Stomach smooth muscle (tissue), 2 donors: ENCODE results near the gene LRCH3.
A peak's percentile ranks its signal among the peaks of the same experiment; 100 is the strongest.

Experiments used
- H3K27ac ChIP-seq: one replicate; pipeline ENCODE4 v1.7.0; 2013; ENCODE audit warnings: mild to moderate bottlenecking, low read length, inconsistent platforms
- H3K27me3 ChIP-seq, 2 donors: one replicate each; pipeline ENCODE4 v1.7.0; 2013; ENCODE audit warnings: low read length in 2 of 2; ENCODE audit not compliant: insufficient read depth in 2 of 2, control insufficient read depth in 1 of 2
- H3K36me3 ChIP-seq, 2 donors: one replicate each; pipeline ENCODE4 v1.7.0; 2013; ENCODE audit warnings: low read length in 2 of 2; ENCODE audit not compliant: control insufficient read depth in 2 of 2, insufficient read depth in 2 of 2
- H3K4me1 ChIP-seq: one replicate; pipeline ENCODE4 v1.7.0; 2013; ENCODE audit warnings: low read length; ENCODE audit not compliant: control insufficient read depth, insufficient read depth
- H3K4me3 ChIP-seq, 2 donors: one replicate each; pipeline ENCODE4 v1.7.0; 2013; ENCODE audit warnings: low read length in 2 of 2
- H3K9ac ChIP-seq, 2 donors: one replicate each; pipeline ENCODE4 v1.7.0; 2013; ENCODE audit warnings: low read length in 2 of 2, mild to moderate bottlenecking in 1 of 2
- H3K9me3 ChIP-seq, 2 donors: one replicate each; pipeline ENCODE4 v1.7.0; 2013; ENCODE audit warnings: low read length in 2 of 2; ENCODE audit not compliant: control insufficient read depth in 2 of 2
- donor health status: healthy.
- donor health status: Pancreatic carcinoma.

LRCH3 gene

DNA sequence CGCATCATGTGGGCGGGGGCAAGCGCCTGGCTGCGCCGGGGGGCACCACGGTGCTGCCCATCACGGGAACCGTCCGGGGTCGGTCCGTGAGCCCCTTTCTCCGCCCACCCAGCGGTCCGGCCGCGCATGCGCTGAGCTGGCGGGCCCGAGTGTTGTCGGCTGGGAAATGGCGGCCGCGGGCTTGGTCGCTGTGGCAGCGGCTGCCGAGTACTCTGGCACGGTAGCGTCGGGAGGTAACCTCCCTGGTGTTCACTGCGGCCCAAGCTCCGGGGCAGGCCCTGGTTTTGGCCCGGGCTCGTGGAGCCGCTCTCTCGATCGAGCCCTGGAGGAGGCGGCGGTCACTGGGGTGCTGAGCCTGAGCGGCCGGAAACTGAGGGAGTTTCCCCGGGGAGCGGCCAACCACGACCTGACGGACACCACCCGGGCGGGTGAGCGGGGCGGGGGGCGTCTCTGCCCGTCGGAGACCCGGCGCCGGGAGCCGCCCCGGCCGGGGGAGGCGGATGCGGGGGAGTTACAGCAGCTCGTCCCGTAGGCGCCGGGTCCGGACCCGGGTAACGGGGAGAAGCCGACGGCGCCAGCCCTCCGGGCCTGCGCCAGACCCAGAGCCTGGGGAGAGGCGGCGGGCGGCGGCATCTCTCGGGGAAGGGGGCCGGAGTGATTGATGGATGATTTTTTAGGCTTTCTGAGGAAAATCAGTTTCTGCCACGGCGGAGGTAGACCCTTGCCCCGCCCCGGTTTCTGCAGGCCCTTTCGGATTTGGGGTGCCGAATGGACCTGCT lies at the start of gene LRCH3:
Gene LRCH3, plus strand, starts transcription at position 142 of the 779 bp plus-strand sequence. Its CDS starts 25 bp downstream, at position 167.
- H3K4me3 ChIP-seq, result peak within 1 kb of the TSS; percentile 89 to 93
- H3K27ac ChIP-seq, result peak within 1 kb of the TSS; percentile 81
- H3K36me3 ChIP-seq, result no peaks in the 10 kb centered on the region
- H3K9ac ChIP-seq, result peak within 1 kb of the TSS; percentile 83 to 91
- no peaks in the 10 kb centered on the region for H3K9me3 ChIP-seq
- H3K27me3 ChIP-seq, result no peaks in the 10 kb centered on the region
- peaks cover 2% of the 10 kb centered on the region for H3K4me1 ChIP-seq

DNA sequence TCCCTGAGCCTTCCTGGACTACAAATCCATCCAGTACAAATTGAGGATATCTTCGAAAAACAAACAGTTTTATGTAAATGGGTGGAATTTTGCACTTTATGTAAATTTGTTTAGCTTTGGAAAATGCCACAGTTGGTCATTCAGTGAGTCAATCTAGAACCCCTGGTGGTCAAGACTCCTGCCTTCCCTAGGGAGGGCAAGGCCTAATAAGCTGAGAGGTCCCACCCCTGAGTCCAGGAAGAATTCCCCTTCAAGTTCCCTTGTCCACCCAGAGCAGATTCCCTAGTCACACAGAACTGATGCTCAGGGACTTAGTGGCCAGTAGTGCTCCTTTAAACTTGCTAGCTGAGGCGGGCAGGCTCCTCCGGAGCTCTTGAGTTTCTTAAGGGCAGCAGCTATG lies 48.3 kb upstream of the LRCH3 start:
- H3K9ac ChIP-seq, result no peak overlapping the region
- H3K4me3 ChIP-seq, result no peak overlapping the region
- no peak overlapping the region for H3K27ac ChIP-seq
- H3K4me1 ChIP-seq, result peaks cover 4% of the 10 kb centered on the region
- H3K9me3 ChIP-seq, result no peaks in the 10 kb centered on the region
- H3K27me3 ChIP-seq, result no peaks in the 10 kb centered on the region
- H3K36me3 ChIP-seq, result no peaks in the 10 kb centered on the region

DNA sequence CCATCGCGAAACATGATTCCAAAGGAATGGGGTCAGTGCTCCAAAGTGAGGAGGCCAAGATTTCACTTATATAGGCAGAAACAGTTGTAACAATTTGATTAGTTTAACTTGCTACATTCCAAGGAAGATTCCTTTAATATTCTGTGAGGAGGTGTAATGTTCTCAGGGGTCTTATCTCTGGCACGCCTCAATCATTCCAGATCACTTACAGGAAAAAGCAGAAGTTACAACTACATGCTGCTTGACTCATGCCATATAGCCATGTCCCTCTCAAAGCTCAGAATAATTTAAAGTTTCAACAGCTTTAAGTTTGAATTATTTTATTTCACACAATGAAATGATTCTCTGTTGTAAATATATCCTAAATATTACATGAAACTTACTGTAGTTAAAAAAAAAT lies 44.8 kb upstream of the LRCH3 start:
- H3K9me3 ChIP-seq, result no peaks in the 10 kb centered on the region
- no peak overlapping the region for H3K27ac ChIP-seq
- H3K27me3 ChIP-seq, result no peaks in the 10 kb centered on the region
- H3K36me3 ChIP-seq, result no peaks in the 10 kb centered on the region
- no peak overlapping the region for H3K9ac ChIP-seq
- H3K4me1 ChIP-seq, result peaks cover 8% of the 10 kb centered on the region
- no peak overlapping the region for H3K4me3 ChIP-seq

DNA sequence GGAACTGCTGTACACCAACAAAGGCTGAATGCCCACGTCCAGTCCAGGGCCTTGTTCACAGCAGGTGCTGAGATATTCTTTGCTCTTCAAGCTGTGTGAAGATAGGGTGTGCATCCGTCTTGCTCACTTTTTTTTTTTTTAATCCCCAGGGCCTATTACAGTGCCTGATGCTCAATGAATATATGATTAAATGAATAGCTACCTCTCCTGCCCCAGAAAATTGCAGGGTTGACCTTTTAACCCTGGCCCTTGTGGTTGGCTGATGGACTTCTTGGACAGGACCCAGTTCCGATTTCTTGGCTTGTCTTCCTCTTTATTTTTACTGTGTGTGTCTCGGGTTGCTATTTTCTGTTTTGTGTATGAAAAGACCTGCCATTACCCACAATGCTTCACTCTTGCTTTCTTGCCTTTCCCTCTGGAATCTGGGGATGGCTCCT lies 44.2 kb upstream of the LRCH3 start:
- Histone ChIP-seq H3K4me1 (peaks cover 13% of the 10 kb centered on the region), H3K36me3 (no peaks in the 10 kb centered on the region), H3K9ac (no peak overlapping the region), H3K9me3 (no peaks in the 10 kb centered on the region), H3K27me3 (no peaks in the 10 kb centered on the region), H3K27ac (no peak overlapping the region), H3K4me3 (no peak overlapping the region)

DNA sequence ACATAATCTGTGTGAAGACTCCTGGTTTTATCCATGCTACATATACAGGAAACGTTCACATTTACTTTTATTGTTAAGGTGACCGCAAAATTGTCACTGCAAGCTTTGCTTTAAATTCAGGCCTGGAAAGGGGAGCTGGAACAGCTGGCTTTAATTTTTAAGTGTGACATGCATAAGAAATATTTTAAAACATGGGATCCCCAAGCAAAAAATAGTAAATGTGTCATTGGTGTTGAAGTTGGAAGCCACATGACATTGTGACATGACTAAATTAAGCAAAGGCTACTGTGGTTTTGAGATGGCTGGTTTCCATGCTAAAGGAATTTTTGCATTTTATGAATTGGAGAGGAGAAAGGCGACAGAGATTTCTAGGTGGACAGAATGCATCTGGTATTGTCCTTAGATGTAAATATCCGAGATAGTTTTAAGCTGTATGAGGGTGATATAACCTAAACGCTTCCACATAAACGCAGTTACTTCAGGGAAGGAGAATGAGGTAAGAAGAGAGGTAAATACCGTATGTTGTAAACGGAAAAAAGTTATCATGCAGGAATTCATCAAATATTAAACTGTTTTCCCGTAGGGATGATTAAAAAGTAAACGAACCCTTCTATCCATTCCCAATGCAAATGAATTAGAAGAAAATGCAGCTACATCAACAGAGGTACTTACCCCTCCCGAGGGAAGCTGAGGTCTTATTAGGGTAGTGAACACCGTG lies 42.3 kb upstream of the LRCH3 start:
- peak overlapping the region; percentile 89 for H3K27ac ChIP-seq
- H3K36me3 ChIP-seq, result no peaks in the 10 kb centered on the region
- H3K27me3 ChIP-seq, result no peaks in the 10 kb centered on the region
- peak overlapping the region; percentile 68 to 89 for H3K4me3 ChIP-seq
- no peaks in the 10 kb centered on the region for H3K9me3 ChIP-seq
- peak overlapping the region; percentile 61 to 87 for H3K9ac ChIP-seq
- peaks cover 18% of the 10 kb centered on the region for H3K4me1 ChIP-seq

DNA sequence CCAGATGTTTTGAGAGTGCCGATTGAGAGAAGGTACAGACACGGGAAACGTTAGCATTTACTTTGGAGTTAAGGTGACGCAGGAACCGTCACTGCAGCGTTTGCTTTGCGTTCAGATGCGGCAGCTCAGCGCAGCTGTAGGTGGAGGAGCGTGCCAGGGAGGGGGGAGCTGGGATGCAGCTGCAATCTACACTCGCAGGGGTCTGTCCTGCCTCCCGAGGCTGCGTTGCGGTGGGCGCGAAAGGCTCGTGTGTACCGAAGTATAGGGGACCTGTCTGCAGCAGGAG lies 41.8 kb upstream of the LRCH3 start:
- Histone ChIP-seq H3K4me3 (peak overlapping the region; percentile 68 to 89), H3K27ac (peak overlapping the region; percentile 89), H3K9me3 (no peaks in the 10 kb centered on the region), H3K27me3 (no peaks in the 10 kb centered on the region), H3K36me3 (no peaks in the 10 kb centered on the region), H3K4me1 (peaks cover 18% of the 10 kb centered on the region), H3K9ac (peak overlapping the region; percentile 61 to 87)

DNA sequence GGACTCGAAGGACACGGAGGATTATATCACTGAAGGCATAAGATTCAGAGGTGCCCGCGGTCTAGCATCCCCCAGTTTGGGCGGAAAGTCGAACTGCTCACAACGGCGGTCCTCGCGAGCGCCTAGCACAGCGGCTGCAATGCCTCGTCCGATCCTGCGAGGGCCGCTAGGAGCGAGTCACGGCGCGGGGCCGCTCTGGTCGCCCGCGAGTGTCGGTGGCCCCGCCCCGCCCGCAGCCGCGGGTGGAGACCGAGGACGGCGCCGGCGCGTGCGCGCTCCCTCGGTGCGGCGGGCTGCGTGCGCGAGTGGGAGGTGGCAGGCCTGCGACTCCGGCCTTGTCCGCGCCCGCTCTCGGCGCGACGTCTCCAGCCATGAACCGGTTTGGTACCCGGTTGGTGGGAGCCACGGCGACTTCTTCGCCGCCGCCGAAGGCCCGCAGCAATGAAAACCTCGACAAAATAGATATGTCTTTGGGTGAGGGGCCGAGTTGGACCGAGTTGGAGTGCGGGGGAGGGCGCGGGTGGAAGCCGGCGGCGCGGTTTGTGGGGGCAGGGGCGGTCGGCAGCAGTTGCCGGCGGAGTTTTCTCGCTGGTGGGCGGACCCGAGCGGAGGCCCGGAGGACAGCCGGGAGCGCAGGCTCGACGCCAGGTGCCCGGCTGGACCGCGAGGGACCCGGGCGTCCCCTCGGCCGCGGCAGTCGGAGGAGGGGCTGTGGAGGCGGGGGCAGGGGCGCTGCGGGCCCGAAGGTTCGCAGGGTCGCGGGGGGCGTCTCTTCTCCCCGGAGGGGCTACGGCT lies 41.3 kb upstream of the LRCH3 start, which contains the start of gene FYTTD1:
Gene FYTTD1, plus strand, starts transcription at position 283 of the 795 bp plus-strand sequence. Its CDS starts 89 bp downstream, at position 372.
- Histone ChIP-seq H3K4me3 (peak within 1 kb of the TSS; percentile 68 to 89), H3K4me1 (peaks cover 18% of the 10 kb centered on the region), H3K36me3 (no peaks in the 10 kb centered on the region), H3K9ac (peak within 1 kb of the TSS; percentile 61 to 92), H3K27ac (peak within 1 kb of the TSS; percentile 89), H3K27me3 (no peaks in the 10 kb centered on the region), H3K9me3 (no peaks in the 10 kb centered on the region)

DNA sequence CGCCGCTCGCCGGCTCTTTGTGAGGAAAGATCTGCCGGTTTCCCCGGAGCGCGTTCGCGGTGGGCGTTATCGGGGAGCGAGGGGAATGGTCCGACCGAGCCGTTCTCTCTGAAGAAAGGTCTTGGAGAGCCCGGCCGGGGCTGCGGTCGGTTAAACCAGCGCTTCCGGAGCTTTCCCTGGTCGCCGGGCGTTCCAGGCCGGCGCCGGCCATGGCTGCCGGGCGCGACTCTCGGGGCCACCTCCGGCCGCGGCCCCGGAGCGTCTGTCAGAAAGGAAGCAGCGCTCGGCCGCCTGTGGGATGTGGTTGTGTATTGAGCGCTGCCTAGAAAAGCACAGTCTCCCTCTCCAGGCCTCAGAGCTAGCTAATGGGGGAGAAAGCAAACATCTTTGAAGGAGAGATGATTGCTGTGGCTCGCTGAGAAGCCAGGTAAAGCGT lies 40.6 kb upstream of the LRCH3 start:
- Histone ChIP-seq H3K4me3 (peak overlapping the region; percentile 59 to 89), H3K27me3 (no peaks in the 10 kb centered on the region), H3K9ac (peak overlapping the region; percentile 61 to 92), H3K4me1 (peaks cover 18% of the 10 kb centered on the region), H3K36me3 (no peaks in the 10 kb centered on the region), H3K9me3 (no peaks in the 10 kb centered on the region), H3K27ac (peak overlapping the region; percentile 89)

DNA sequence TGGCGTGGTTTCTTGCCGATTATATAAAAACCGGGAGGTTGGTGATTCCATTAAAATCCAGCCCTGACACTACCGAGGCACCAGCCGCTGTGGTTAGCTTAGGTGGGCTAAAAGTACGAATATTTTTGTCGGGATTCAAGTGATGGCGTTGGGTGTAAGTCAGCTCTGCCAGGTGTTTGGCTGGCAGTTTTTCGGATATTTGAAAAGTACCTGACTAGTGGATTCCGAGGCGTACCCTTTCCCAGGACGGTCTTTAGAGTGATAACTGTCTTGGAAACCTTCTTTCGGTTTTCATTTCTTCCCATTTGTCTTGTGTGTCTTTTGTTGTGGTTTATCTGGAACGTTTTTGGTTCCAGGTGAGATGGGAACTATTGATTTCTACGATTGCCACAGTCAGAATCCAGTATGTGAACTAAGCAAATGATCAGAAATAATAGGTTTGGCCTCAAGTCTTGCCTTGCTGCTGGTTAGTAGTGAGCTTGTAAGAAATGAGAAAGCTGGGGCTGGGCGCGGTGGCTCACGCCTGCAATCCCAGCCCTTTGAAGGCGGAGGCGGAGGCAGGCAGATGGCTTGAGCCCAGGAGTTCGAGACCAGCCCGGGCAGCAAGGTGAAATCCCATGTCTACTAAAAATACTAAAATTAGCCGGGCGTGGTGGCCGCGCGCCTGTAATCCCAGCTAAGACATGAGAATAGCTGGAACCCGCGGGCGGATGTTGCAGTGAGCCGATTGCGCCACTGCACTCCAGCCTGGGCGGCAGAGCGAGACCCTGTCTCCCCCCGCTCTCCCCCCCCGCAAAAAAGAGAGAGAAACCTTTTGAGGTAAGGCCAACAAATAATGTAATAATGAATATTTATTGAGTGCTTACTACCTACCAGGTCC lies 40.0 kb upstream of the LRCH3 start:
- H3K9me3 ChIP-seq, result no peaks in the 10 kb centered on the region
- H3K4me3 ChIP-seq, result peak overlapping the region; percentile 59 to 89
- H3K4me1 ChIP-seq, result peaks cover 18% of the 10 kb centered on the region
- H3K27me3 ChIP-seq, result no peaks in the 10 kb centered on the region
- peak overlapping the region; percentile 89 for H3K27ac ChIP-seq
- H3K9ac ChIP-seq, result peak overlapping the region; percentile 61 to 92
- no peaks in the 10 kb centered on the region for H3K36me3 ChIP-seq

DNA sequence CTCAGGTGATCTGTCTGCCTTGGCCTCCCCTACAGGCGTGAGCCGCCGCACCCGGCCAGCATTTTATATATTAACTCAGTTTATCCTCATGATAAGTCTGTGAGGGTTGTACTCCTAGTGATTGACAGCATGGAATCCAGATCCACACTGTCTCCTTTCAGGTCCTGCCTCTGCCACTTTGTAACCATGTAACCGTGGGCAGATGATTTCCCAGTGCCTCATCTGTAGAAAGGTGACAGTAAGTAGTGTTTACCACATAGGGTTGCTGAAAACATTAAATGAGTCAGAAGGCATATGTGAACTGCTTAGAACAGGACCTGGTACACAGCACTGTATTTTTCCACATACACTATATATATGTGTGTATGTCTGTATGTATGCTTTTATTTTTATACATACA lies 38.9 kb upstream of the LRCH3 start:
- H3K4me1 ChIP-seq, result peaks cover 14% of the 10 kb centered on the region
- H3K9me3 ChIP-seq, result no peaks in the 10 kb centered on the region
- H3K4me3 ChIP-seq, result peak overlapping the region in 1 of 2 donors; percentile 13
- H3K27ac ChIP-seq, result no peak overlapping the region
- H3K9ac ChIP-seq, result no peak overlapping the region
- no peaks in the 10 kb centered on the region for H3K36me3 ChIP-seq
- H3K27me3 ChIP-seq, result no peaks in the 10 kb centered on the region
